ENCODE results near the gene TRAF1. TPM values are rescaled to one million over a fixed set of nuclear protein-coding genes. Genes with fewer than 3 reads are reported as not detected.

Gene TRAF1
- total RNA-seq, 3 donors from 2014 or later (not counting 1 experiment from before 2014, with no cell fraction given) = 23.4 to 33.9 (median 30.5) TPM

DNA sequence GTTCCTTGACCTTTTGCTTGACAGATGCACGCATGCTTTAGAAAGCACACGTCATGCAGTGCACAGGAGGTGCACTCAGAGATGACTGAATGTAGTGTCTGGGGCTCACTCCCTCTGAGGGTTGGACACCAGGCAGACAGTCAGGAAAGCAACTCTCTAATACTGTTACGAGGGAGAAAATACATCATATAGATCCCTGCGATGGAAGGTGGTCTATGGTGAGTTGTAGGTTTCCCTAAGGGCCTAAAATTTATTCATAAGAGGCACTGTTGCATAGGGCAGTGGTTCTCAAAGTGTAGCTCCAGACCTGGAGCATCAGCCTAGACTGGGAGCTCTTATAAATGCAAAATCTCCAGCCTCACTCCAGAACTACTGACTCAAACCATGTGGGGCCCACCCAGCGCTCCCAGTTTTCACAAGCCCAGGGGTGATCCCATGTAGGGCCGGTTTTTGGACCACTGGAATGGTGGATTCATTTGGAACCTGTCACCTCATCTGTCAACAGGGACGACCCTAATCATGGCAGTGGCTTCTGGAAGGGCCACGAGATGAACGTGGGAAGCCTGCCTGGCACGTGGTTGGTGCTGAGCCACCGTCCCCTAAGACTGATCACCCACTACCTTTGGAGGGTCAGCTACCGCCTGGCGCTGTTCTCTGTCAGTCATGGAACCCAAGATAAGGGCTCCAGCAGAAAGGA lies 32.8 kb downstream of the TRAF1 start:
- 93% methylated on average over 13 of the region's 13 CpGs for WGBS (ENCODE audit: insufficient coverage)
- Histone ChIP-seq H3K27ac (ENCODE audit: low read length) (no peak overlapping the region), H3K4me3 (ENCODE audit: low read length) (no peak overlapping the region), H3K27me3 (ENCODE audit: control insufficient read depth, insufficient read depth, low read length) (no peaks in the 10 kb centered on the region), H3K4me1 (ENCODE audit: control insufficient read depth, insufficient read depth, low read length) (peaks cover 49% of the 10 kb centered on the region), H3K9me3 (ENCODE audit: control insufficient read depth, insufficient read depth, low read length) (no peaks in the 10 kb centered on the region), H3K36me3 (ENCODE audit: control insufficient read depth, insufficient read depth, low read length) (no peaks in the 10 kb centered on the region)
- intact Hi-C loops (cut with micrococcal nuclease) = loop anchor here (2.0 kb wide), 1 partner anchor 31 kb away; no protein-coding TSS in a partner anchor
- TF ChIP-seq, protein P1, sequence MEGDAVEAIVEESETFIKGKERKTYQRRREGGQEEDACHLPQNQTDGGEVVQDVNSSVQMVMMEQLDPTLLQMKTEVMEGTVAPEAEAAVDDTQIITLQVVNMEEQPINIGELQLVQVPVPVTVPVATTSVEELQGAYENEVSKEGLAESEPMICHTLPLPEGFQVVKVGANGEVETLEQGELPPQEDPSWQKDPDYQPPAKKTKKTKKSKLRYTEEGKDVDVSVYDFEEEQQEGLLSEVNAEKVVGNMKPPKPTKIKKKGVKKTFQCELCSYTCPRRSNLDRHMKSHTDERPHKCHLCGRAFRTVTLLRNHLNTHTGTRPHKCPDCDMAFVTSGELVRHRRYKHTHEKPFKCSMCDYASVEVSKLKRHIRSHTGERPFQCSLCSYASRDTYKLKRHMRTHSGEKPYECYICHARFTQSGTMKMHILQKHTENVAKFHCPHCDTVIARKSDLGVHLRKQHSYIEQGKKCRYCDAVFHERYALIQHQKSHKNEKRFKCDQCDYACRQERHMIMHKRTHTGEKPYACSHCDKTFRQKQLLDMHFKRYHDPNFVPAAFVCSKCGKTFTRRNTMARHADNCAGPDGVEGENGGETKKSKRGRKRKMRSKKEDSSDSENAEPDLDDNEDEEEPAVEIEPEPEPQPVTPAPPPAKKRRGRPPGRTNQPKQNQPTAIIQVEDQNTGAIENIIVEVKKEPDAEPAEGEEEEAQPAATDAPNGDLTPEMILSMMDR (IDR thresholded peaks at IDR 0.05) = no peak
- DNase-seq (no peak), ATAC-seq (no peak)
- Mint-ChIP-seq H3K36me3 (no peaks in the 10 kb centered on the region), H3K4me3 (peak overlapping the region; percentile 32), H3K9me3 (no peaks in the 10 kb centered on the region), H3K27me3 (ENCODE audit: low read depth in 2 of 2) (no peaks in the 10 kb centered on the region), H3K4me1 (peaks cover 15 to 24% of the 10 kb centered on the region in 2 donors), H3K27ac (peak overlapping the region; percentile 65 to 72)

DNA sequence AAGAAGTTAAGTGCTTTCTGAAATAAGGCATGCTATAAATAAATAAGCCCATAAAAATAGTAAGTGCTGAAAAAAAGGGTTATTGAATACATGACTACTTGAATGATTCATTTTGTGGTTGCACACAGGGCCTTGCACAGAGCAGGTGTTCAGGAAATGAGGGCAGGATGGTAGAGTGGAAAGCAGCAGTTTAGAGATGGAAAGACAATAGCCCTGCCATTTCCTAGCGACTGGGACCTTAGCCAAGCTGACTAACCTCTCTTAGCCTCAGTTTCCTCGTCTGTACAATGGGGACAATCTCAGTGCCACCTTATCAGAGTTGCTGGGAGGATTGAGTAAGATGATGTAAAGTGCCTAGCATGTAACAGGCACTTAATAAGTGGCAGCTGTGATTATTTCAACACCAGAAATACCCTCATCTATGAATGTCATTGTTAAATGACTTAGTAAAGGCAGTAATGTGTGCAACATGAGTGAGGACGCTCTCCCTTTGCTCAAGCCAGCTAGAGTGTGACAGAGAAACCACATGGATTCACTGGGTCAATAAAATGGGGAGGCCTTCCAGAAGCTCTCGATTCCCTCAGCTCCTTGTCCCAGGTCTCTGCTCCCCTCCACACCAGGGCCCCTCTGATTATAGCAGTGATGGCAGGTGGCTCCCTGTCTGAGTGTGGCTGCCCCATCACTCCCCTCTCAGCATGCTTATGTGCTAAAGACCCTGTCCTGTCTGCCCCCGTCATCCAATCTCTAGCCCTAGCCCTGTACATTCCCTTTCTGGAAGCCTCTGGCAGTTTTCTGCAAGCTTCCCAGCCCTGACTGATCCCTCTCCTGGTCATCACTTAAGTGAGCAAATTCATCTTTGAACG lies 33.6 kb downstream of the TRAF1 start:
- WGBS (ENCODE audit: insufficient coverage) = 45% methylated on average over 6 of the region's 6 CpGs
- peak; percentile 63 to 88 (median 70) for ATAC-seq
- Mint-ChIP-seq H3K4me1 (peaks cover 15 to 24% of the 10 kb centered on the region in 2 donors), H3K4me3 (peak overlapping the region; percentile 32), H3K9me3 (no peaks in the 10 kb centered on the region), H3K36me3 (no peaks in the 10 kb centered on the region), H3K27ac (peak overlapping the region; percentile 65 to 72), H3K27me3 (ENCODE audit: low read depth in 2 of 2) (no peaks in the 10 kb centered on the region)
- no peaks in the 10 kb centered on the region for H3K36me3 ChIP-seq (ENCODE audit: control insufficient read depth, insufficient read depth, low read length)
- no peaks in the 10 kb centered on the region for H3K27me3 ChIP-seq (ENCODE audit: control insufficient read depth, insufficient read depth, low read length)
- H3K27ac ChIP-seq (ENCODE audit: low read length) = peak overlapping the region; percentile 24
- peak in 1 of 2 donors; percentile 82 for DNase-seq
- no peaks in the 10 kb centered on the region for H3K9me3 ChIP-seq (ENCODE audit: control insufficient read depth, insufficient read depth, low read length)
- H3K4me3 ChIP-seq (ENCODE audit: low read length) = no peak overlapping the region
- intact Hi-C loops (cut with micrococcal nuclease) = loop anchor here (2.0 kb wide), 1 partner anchor 32 kb away; no protein-coding TSS in a partner anchor
- H3K4me1 ChIP-seq (ENCODE audit: control insufficient read depth, insufficient read depth, low read length) = peaks cover 49% of the 10 kb centered on the region
- TF ChIP-seq, protein P1 (IDR thresholded peaks at IDR 0.05) = no peak

DNA sequence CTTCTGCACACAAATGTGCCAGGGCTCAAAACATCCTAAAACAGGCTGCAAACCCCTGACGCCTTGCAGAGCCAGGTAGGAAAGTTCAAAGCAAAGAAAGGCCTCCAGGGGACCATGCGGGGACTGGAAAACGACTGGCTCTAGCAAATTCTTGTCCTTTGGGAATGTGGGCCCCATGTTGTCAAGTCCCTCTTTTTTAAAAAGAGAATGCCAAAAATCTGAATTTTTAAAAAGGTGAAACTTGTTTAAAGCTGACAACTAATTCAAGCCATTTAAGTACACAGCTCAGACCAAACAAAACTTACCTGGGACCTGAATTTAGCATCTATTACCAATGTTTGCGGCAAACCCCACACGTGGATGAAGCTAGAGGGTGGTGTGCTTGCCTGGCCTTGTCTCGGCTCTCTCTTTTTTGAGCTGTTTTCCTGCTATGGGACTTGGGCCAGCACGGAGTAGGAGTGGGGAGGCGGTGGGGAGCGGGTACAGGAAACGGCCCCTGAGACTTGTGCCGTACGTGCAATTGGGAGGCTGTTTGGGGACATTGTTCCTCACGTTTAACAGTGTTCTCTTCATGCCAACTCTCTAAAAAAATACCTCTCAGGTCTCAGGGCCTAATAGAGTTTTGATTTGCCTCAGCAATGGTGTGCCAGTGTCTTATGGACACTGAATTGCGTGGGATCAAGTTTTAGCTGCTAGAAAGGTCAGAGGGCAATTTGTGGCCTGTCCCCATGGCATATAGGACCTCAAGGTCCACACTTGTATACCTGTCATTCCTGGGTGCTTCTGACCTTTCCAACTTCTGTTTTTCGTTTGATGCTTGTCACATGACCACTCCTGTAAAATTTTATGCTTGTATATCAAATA lies 34.5 kb downstream of the TRAF1 start:
- intact Hi-C loops (cut with micrococcal nuclease) = loop anchor here (2.0 kb wide), 1 partner anchor 33 kb away; no protein-coding TSS in a partner anchor
- H3K4me1 ChIP-seq (ENCODE audit: control insufficient read depth, insufficient read depth, low read length) = peaks cover 44% of the 10 kb centered on the region
- Mint-ChIP-seq H3K4me3 (peak overlapping the region; percentile 2), H3K4me1 (peaks cover 15 to 23% of the 10 kb centered on the region in 2 donors), H3K27ac (peak overlapping the region; percentile 30 to 65), H3K36me3 (no peaks in the 10 kb centered on the region), H3K27me3 (ENCODE audit: low read depth in 2 of 2) (no peaks in the 10 kb centered on the region), H3K9me3 (no peaks in the 10 kb centered on the region)
- DNase-seq (peak in 1 of 2 donors; percentile 67), ATAC-seq (peak in 2 of 3 donors; percentile 10 to 11)
- H3K9me3 ChIP-seq (ENCODE audit: control insufficient read depth, insufficient read depth, low read length) = no peaks in the 10 kb centered on the region
- H3K27ac ChIP-seq (ENCODE audit: low read length) = peak overlapping the region; percentile 24
- H3K36me3 ChIP-seq (ENCODE audit: control insufficient read depth, insufficient read depth, low read length) = no peaks in the 10 kb centered on the region
- H3K27me3 ChIP-seq (ENCODE audit: control insufficient read depth, insufficient read depth, low read length) = no peaks in the 10 kb centered on the region
- TF ChIP-seq, protein P1 (IDR thresholded peaks at IDR 0.05) = no peak
- H3K4me3 ChIP-seq (ENCODE audit: low read length) = no peak overlapping the region
- 54% methylated on average over 15 of the region's 15 CpGs for WGBS (ENCODE audit: insufficient coverage)
